ENCODE data around the gene GRHPR. TPM values are rescaled to one million over a fixed set of nuclear protein-coding genes. Genes with fewer than 3 reads are reported as not detected.

Gene GRHPR
- polyA plus RNA-seq, 1 of the 3 experiments (the other 2 are of a cell fraction) = 206 TPM

DNA sequence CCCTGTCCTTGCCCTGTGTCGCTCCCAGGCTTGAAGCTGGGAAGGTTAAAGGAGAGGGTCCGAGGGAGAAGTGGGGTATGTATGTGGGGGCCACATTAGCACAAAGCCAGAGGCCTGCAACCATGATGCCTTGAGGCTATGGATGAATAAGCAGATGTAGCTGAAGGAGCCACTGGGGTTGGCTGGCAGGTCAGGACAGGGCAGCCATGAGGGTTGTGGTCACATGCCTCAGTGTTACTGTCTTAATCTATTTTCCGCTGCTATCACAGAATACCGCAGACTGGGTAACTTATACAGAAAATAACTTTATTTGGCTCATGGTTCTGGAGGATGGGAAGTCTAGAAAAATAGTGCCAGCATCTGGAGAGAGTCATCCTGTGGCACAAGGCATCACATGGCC is 9.2 kb upstream of the GRHPR start:
- Histone ChIP-seq H3K4me3 (ENCODE audit: low read depth in 2 of 2, low read length in 1 of 2) (no peak overlapping the region), H3K36me3 (replicated peaks in 1 of 2; ENCODE audit: control insufficient read depth in 1 of 2, insufficient read depth in 2 of 2, low read length in 1 of 2) (no peaks in the 10 kb centered on the region), H3K4me1 (ENCODE audit: control insufficient read depth in 1 of 2, insufficient read depth in 2 of 2, low read depth in 1 of 2, low read length in 1 of 2) (peaks cover 0 to 4% of the 10 kb centered on the region in 2 experiments; a peak in 2 of 4 replicates), H3K79me2 (ENCODE audit: insufficient read depth) (no peaks in the 10 kb centered on the region), H3K27ac (ENCODE audit: low read depth in 2 of 2, low read length in 1 of 2) (no peak overlapping the region), H4K20me1 (ENCODE audit: insufficient read depth) (no peaks in the 10 kb centered on the region), H3K9me2 (no peaks in the 10 kb centered on the region), H3K27me3 (ENCODE audit: insufficient read depth) (no peaks in the 10 kb centered on the region), H3K9ac (no peak overlapping the region), H3K4me2 (no peak overlapping the region), H3K9me3 (peaks cover under 1% of the 10 kb centered on the region; the same call in 1 of the 2 replicates), H2AFZ (ENCODE audit: low read depth) (no peak overlapping the region), H3F3A (replicated peaks; ENCODE audit: insufficient read depth) (peaks cover 13% of the 10 kb centered on the region)
- no peak for TF ChIP-seq FOXJ3 (CRISPR knock-in tag; IDR thresholded peaks at IDR 0.05)
- TF ChIP-seq RAD21 (IDR thresholded peaks at IDR 0.05; ENCODE audit: low read length) = no peak
- no peak for TF ChIP-seq EZH2phosphoT487 (IDR thresholded peaks at IDR 0.05; ENCODE audit: borderline replicate concordance, low read depth)
- no peak for TF ChIP-seq SMC3 (IDR thresholded peaks at IDR 0.05; ENCODE audit: low read depth, low read length)
- TF ChIP-seq CHD2 (IDR thresholded peaks at IDR 0.05; ENCODE audit: low read length, partially characterized antibody) = no peak
- TF ChIP-seq, protein P1, sequence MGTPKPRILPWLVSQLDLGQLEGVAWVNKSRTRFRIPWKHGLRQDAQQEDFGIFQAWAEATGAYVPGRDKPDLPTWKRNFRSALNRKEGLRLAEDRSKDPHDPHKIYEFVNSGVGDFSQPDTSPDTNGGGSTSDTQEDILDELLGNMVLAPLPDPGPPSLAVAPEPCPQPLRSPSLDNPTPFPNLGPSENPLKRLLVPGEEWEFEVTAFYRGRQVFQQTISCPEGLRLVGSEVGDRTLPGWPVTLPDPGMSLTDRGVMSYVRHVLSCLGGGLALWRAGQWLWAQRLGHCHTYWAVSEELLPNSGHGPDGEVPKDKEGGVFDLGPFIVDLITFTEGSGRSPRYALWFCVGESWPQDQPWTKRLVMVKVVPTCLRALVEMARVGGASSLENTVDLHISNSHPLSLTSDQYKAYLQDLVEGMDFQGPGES (IDR thresholded peaks at IDR 0.05; ENCODE audit: low read depth, low read length) = no peak
- no peak for TF ChIP-seq CTCF (IDR thresholded peaks at IDR 0.05)
- TF ChIP-seq EP300 (IDR thresholded peaks at IDR 0.05; ENCODE audit: borderline replicate concordance in 1 of 2, low read depth in 1 of 2, low read length in 1 of 2) = no peak
- no peak for TF ChIP-seq POLR2AphosphoS5 (IDR thresholded peaks at IDR 0.05; ENCODE audit: low read depth, low read length)
- no peak for TF ChIP-seq MXI1 (IDR thresholded peaks at IDR 0.05; ENCODE audit: low read depth, low read length)
- TF ChIP-seq, protein P2, sequence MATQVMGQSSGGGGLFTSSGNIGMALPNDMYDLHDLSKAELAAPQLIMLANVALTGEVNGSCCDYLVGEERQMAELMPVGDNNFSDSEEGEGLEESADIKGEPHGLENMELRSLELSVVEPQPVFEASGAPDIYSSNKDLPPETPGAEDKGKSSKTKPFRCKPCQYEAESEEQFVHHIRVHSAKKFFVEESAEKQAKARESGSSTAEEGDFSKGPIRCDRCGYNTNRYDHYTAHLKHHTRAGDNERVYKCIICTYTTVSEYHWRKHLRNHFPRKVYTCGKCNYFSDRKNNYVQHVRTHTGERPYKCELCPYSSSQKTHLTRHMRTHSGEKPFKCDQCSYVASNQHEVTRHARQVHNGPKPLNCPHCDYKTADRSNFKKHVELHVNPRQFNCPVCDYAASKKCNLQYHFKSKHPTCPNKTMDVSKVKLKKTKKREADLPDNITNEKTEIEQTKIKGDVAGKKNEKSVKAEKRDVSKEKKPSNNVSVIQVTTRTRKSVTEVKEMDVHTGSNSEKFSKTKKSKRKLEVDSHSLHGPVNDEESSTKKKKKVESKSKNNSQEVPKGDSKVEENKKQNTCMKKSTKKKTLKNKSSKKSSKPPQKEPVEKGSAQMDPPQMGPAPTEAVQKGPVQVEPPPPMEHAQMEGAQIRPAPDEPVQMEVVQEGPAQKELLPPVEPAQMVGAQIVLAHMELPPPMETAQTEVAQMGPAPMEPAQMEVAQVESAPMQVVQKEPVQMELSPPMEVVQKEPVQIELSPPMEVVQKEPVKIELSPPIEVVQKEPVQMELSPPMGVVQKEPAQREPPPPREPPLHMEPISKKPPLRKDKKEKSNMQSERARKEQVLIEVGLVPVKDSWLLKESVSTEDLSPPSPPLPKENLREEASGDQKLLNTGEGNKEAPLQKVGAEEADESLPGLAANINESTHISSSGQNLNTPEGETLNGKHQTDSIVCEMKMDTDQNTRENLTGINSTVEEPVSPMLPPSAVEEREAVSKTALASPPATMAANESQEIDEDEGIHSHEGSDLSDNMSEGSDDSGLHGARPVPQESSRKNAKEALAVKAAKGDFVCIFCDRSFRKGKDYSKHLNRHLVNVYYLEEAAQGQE (IDR thresholded peaks at IDR 0.05; ENCODE audit: low read depth, low read length) = no peak
- no peak for TF ChIP-seq MEF2A (IDR thresholded peaks at IDR 0.05; ENCODE audit: borderline replicate concordance, low read depth)
- no peak for TF ChIP-seq RXRA (IDR thresholded peaks at IDR 0.05; ENCODE audit: borderline replicate concordance, low read depth)
- no peak for TF ChIP-seq FOXM1 (IDR thresholded peaks at IDR 0.05; ENCODE audit: low read depth)
- TF ChIP-seq TAF1 (IDR thresholded peaks at IDR 0.05; ENCODE audit: borderline replicate concordance, low read depth, low read length) = no peak
- TF ChIP-seq TEAD4 (IDR thresholded peaks at IDR 0.05; ENCODE audit: borderline replicate concordance, insufficient read depth) = no peak
- TF ChIP-seq, protein P3, sequence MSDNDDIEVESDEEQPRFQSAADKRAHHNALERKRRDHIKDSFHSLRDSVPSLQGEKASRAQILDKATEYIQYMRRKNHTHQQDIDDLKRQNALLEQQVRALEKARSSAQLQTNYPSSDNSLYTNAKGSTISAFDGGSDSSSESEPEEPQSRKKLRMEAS (IDR thresholded peaks at IDR 0.05; ENCODE audit: low read depth) = no peak
- no peak for TF ChIP-seq NRF1 (IDR thresholded peaks at IDR 0.05; ENCODE audit: low read depth, low read length)
- no peak for TF ChIP-seq TCF12 (IDR thresholded peaks at IDR 0.05)
- TF ChIP-seq GATA2 (CRISPR knock-in tag; IDR thresholded peaks at IDR 0.05) = no peak
- ChIA-PET POLR2A (no interaction called here), CTCF (interaction anchor here (0.6 to 1.9 kb wide), 4 partner anchors 9 to 963 kb away, joined by 3 to 7 read pairs (median 3); partner anchors contain the start of gene GRHPR)
- no peak for DNase-seq
- WGBS (ENCODE audit: low lambda C conversion rate) = 81% methylated on average over 4 of the region's 4 CpGs

Data from SK-N-SH (cell line).